ENCODE data around the gene NMNAT1. TPM values are rescaled to one million over a fixed set of nuclear protein-coding genes. Genes with fewer than 3 reads are reported as not detected.
"Not testable (repeated sequence)": the region's sequence is repeated elsewhere in the genome, so short reads cannot be mapped to it uniquely, and the experiment has no call there.

The NMNAT1 gene
- total and polyA plus RNA-seq, 2 donors from 2014 or later: 12.3 to 17.5 TPM

GRCh38 chr1:9912264-9912936 is 30.9 kb upstream of the NMNAT1 start:
- no peak overlapping the region for H3K4me3 ChIP-seq (ENCODE audit: low read length in 3 of 3)
- no peak for TF ChIP-seq CTCF (IDR thresholded peaks at IDR 0.05; ENCODE audit: borderline replicate concordance, extremely low read depth, insufficient read depth)
- H3K27ac ChIP-seq (ENCODE audit: low read depth in 2 of 2, low read length in 2 of 2): no peak overlapping the region
- H3K4me1 ChIP-seq (ENCODE audit: control insufficient read depth in 2 of 3, insufficient read depth in 2 of 3, low read depth in 1 of 3, low read length in 3 of 3): peaks cover 0 to 12% (median 8%) of the 10 kb centered on the region in 3 donors
- DNase-seq: no peak
- intact Hi-C loops (cut with DNase I): no loop called here
- no peaks in the 10 kb centered on the region for H3K36me3 ChIP-seq (ENCODE audit: control insufficient read depth in 2 of 3, insufficient read depth in 3 of 3, low read length in 3 of 3)
- H3K9me3 ChIP-seq (ENCODE audit: control insufficient read depth in 2 of 3, insufficient read depth in 1 of 3, low read length in 3 of 3): no peaks in the 10 kb centered on the region
- no peaks in the 10 kb centered on the region for H3K27me3 ChIP-seq (ENCODE audit: control insufficient read depth, insufficient read depth, low read length)
- no peak overlapping the region for H3K9ac ChIP-seq (ENCODE audit: low read length in 3 of 3)
- FAIRE-seq: no peak

GRCh38 chr1:9914610-9914937 is 28.7 kb upstream of the NMNAT1 start:
- no peak for TF ChIP-seq CTCF (IDR thresholded peaks at IDR 0.05; ENCODE audit: borderline replicate concordance, extremely low read depth, insufficient read depth)
- DNase-seq: peak in 1 of 5 donors; percentile 48
- intact Hi-C loops (cut with DNase I): no loop called here
- no peaks in the 10 kb centered on the region for H3K36me3 ChIP-seq (ENCODE audit: control insufficient read depth in 2 of 3, insufficient read depth in 3 of 3, low read length in 3 of 3)
- H3K9ac ChIP-seq (ENCODE audit: low read length in 3 of 3): no peak overlapping the region
- no peaks in the 10 kb centered on the region for H3K9me3 ChIP-seq (ENCODE audit: control insufficient read depth in 2 of 3, insufficient read depth in 1 of 3, low read length in 3 of 3)
- H3K27ac ChIP-seq (ENCODE audit: low read depth in 2 of 2, low read length in 2 of 2): no peak overlapping the region
- H3K4me1 ChIP-seq (ENCODE audit: control insufficient read depth in 2 of 3, insufficient read depth in 2 of 3, low read depth in 1 of 3, low read length in 3 of 3): peaks cover 0 to 8% (median 2%) of the 10 kb centered on the region in 3 donors
- FAIRE-seq: no peak
- no peaks in the 10 kb centered on the region for H3K27me3 ChIP-seq (ENCODE audit: control insufficient read depth, insufficient read depth, low read length)
- no peak overlapping the region for H3K4me3 ChIP-seq (ENCODE audit: low read length in 3 of 3)

GRCh38 chr1:9916452-9916851 is 26.8 kb upstream of the NMNAT1 start:
- Histone ChIP-seq H3K4me1 (ENCODE audit: control insufficient read depth in 2 of 3, insufficient read depth in 2 of 3, low read depth in 1 of 3, low read length in 3 of 3) (peaks cover 0 to 3% (median 2%) of the 10 kb centered on the region in 3 donors), H3K36me3 (ENCODE audit: control insufficient read depth in 2 of 3, insufficient read depth in 3 of 3, low read length in 3 of 3) (no peaks in the 10 kb centered on the region), H3K9me3 (ENCODE audit: control insufficient read depth in 2 of 3, insufficient read depth in 1 of 3, low read length in 3 of 3) (no peaks in the 10 kb centered on the region), H3K27me3 (ENCODE audit: control insufficient read depth, insufficient read depth, low read length) (no peaks in the 10 kb centered on the region), H3K4me3 (ENCODE audit: low read length in 3 of 3) (no peak overlapping the region), H3K27ac (ENCODE audit: low read depth in 2 of 2, low read length in 2 of 2) (no peak overlapping the region), H3K9ac (ENCODE audit: low read length in 3 of 3) (no peak overlapping the region)
- TF ChIP-seq CTCF (IDR thresholded peaks at IDR 0.05; ENCODE audit: borderline replicate concordance, extremely low read depth, insufficient read depth): no peak
- DNase-seq (no peak), FAIRE-seq (no peak)
- intact Hi-C loops (cut with DNase I): no loop called here

GRCh38 chr1:9917495-9917894 is 25.8 kb upstream of the NMNAT1 start:
- not testable (repeated sequence) for FAIRE-seq; H3K9ac ChIP-seq (ENCODE audit: low read length in 3 of 3)

More at GRCh38 chr1:9917495-9917894, 25.8 kb upstream of the NMNAT1 start:
- H3K27ac ChIP-seq (ENCODE audit: low read depth in 2 of 2, low read length in 2 of 2); intact Hi-C loops (cut with DNase I); H3K27me3 ChIP-seq (ENCODE audit: control insufficient read depth, insufficient read depth, low read length); H3K36me3 ChIP-seq (ENCODE audit: control insufficient read depth in 2 of 3, insufficient read depth in 3 of 3, low read length in 3 of 3); H3K4me3 ChIP-seq (ENCODE audit: low read length in 3 of 3); H3K9me3 ChIP-seq (ENCODE audit: control insufficient read depth in 2 of 3, insufficient read depth in 1 of 3, low read length in 3 of 3); DNase-seq; H3K4me1 ChIP-seq (ENCODE audit: control insufficient read depth in 2 of 3, insufficient read depth in 2 of 3, low read depth in 1 of 3, low read length in 3 of 3): not testable (repeated sequence)
